NCI-H2081 treated with DMSO at 0.1 percent for 48 hours (cell line): Measurements from ENCODE around the gene RREB1.

Experiments used
- DNase-seq: peaks from one replicate; lab custom pipeline; 2025; lab: John Stamatoyannopoulos, UW

RREB1 gene

DNA sequence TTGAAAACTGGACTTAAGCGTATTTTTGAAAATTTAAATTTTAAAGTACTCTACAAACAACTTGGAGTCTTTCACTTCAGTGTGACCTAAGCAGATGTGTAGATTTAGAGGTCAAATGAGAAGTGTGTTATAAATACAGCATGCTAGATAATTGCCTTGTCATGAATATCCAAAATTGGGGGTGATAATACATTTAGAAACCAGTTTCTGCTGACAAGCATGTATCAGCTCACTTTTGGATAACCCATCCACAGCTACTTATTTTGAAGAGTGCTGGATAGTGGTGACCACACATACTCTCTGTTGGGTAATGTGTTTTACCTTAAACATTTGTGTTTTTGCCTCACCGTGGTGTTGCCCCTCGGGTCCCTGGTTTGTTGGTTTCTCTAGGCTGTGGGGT, 14.9 kb downstream of the RREB1 start:
- DNase-seq = no peak

GRCh38 chr6:7124114-7124513, 16.4 kb downstream of the RREB1 start:
- DNase-seq = no peak

GRCh38 chr6:7124636-7125035, 16.9 kb downstream of the RREB1 start:
- DNase-seq = no peak

GRCh38 chr6:7125290-7125689, 17.5 kb downstream of the RREB1 start:
- DNase-seq = no peak

DNA sequence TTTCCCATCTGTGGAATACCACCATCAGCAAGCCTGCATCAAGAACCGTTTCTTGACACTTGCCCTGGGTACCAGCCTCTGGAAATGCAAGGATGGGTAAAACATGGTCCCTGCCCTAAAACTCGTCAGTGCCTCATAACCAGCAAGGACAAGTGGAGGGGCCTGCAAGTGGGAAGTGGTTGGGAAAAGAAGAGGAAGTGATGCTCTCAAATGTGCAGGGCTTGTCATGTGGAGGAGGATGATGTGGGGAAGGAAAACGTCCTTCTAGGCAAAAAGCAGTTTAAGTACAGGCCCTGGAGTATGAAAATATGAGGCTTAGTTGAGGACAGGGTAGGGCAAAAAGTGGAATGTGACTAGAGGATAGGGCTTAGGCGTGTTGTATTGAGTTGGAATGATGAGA, 19.0 kb downstream of the RREB1 start:
- no peak for DNase-seq

DNA sequence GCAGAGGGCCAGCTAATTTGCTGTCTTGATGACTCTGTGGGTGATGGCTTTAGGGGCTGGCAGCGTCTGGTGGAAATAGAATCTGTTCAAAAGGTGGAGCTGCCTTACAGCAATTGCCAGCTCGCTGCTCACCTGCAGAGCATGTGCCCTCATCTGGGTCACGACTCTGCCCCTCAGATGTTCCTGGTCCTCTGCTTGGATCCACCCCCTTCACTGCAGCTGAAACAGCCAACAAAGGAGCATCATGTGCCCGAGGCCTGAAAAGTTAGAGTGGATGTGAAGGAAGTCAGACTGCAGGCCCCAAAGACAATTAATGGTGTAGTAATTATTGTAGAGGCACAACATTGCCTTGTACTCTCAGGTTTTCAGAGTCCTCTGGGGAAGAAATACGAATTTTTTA, 19.9 kb downstream of the RREB1 start:
- no peak for DNase-seq

DNA sequence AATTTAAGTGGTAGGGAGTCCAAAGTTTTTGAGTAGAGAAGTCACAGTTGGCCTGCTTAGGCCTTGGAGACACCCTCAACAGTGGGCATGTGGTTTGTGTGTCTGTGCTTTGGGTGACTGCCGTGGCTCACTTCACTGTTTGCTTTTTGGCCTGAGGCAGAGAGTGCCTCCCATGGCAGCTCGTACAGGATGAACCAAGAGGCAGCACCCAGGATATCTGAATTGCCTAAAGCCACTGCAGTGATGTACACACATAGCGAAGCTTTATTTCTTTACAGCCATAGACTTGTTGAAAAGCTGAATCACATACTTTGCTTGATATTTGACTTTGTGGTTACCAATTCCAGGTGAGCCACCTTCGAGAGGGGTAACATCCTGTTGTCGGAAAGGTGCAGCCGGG, 21.6 kb downstream of the RREB1 start:
- DNase-seq = no peak

DNA sequence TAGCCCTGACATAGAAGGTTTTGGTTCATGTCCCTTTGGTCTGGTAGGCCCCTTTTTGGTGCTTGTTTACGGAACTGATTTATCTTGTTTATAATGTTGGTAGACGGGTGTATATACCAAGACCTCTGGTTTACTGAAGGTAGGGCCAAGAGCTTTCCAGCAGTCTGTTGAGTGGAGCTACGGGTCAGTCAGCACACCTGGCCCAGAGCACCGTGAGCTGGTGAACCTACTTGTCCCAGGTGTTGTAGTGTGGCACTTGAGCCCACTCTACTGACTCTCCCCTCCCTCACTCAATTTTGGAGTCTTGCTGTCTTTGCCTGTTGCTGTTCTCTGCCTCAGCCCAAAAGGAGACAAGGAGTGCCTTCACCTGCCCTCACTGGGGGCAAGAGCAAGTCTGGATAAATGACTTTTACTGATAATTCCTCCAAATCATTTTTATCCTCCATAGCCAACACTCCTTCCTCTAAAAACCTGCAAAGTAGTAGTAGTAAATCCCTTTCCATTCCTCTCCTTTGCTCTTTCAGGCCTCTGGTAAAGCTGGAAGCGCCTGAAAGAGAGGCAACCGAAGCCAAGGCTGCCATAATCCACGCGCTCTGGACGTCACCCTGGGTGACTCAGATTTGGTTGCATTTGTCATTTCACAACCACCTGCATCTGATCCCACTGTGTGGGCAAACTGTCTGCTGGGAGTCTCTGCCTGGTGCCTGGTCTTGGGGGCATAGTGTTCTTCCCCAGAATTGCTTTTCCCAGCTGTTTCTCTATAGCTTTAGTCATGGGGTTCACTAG, 22.2 kb downstream of the RREB1 start:
- no peak for DNase-seq

DNA sequence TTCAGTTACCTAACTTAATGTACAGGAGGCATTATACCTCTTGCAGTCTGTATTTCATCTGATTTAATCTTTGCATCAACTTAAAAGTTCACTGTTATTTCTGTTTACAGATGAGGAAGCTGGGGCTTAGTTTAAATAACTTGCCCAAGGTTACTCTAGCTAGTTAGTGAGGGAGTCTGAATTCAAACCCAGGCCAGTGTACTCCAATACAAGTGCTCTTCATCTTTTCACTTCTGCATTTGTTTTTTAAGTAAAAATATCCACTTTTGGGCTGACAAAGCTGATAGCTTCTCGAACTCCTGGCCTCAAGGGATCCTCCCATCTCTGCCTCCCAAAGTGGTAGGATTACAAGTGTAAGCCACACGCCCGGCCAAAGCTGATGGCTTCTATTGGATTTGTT, 23.6 kb downstream of the RREB1 start:
- no peak for DNase-seq

- peak; percentile 55 for DNase-seq
Observed at GRCh38 chr6:7132398-7133035, 24.8 kb downstream of the RREB1 start.

DNA sequence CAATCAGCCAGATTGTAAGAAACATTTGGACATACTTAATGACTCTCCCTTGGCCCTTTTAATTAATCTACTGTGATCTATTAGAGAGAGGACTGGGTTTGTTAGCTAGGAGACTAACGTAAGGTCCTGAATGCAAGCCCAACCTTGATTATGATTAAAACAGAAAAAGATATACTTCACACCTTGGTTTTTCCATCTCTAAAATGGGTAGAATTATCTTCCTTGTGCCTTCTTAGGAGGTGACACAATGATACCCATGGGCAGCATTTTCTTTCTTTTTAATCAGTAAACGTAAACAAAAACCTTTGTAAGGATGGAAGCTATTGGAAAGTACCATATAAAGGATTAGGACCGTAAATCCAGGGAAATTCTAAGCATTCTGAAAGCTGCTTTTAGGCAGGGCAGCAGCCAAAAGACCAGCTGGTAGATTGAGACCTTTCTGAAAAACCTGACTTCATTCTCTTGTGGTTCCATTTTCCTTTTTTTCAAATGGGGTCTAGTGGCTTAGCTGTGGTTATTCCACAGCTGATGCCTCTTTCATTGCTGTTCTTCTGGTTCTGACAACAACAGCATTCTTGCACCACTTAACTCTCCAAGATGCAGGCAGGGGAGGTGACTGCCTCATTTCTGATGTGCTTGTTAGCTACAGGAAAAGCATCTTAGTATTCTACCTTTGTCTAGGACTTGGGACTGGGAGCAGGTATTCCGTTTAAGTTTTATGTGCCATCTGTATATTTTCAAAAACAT, 27.4 kb downstream of the RREB1 start:
- no peak for DNase-seq

GRCh38 chr6:7135755-7136154, 28.0 kb downstream of the RREB1 start:
- no peak for DNase-seq

DNA sequence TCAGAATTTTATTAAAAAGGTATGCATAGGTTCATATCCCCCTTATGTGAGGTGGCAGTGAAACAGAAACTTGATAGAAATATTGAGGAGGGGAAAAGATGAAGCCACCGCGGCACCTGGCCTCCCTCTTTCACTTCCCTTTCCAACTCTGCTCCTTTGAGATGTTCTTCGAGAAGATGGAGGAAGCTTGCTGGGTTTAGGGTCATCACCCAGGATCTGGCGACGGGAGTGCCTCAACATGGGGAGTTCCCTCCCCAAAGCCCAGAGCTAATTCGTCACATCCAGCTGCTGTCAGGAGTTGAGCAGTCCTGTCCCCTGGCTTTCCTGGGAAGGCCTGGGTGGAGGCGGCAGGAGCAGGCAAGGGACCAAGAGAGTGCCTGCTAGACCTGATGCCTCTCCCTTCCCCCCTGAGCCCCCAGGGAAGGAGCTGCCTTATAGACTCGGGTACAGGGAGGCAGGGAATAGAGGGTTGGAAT, 29.1 kb downstream of the RREB1 start:
- DNase-seq = no peak

DNA sequence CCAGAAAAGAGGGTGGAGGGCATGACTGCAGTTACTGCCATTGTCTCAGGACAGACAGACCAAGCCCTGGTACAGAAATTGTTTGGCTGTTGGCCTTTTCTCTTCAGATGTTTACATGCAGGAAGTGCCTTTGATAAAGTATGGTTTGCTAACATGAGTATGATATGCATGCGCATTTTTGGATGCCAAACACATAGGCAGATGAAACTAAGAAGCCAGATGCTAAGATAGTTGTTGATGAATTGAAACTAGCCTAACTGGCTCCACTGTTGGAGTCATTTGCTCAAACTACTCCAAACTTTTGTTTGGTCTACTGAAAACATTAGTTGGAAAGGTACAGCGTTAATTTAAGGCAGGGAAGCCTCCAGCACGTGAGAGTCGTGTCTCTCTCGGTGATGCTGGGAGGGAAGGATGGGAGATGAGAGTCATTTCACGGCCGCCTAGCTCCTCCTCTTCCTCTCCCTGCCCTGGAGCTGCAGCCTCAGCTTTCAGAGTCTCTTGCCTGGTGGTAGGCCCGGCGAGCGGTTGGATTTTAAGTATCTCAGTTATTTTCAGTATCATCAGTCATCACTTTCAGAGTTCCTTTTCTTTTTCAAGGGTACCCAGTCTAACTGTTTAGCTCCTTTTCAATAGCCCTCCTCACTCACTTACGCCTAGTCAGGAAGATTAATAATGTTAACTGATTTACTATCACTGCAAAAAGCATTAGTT, 29.7 kb downstream of the RREB1 start:
- DNase-seq = no peak

GRCh38 chr6:7138046-7138531, 30.3 kb downstream of the RREB1 start:
- DNase-seq = no peak

DNA sequence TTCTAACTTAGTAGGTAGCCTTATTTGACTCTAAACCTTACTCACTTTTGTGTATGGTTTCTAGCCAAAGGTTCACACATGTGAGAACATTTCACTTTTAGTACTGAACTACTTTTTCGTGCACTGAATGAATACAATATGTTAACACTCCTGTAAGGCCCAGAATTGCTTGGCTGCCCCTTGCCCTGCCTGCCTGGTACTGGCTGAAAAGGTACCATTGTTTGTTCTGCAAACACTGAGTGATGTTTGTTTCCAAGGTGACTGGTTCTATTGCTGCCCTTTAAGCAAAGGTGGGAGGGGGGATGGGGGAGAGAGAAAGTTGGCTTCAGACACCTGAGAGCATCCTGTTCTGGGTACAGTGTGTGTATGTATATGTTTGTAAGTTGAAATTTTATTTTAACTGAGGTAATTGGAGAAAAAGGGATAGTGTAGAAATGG, 31.2 kb downstream of the RREB1 start:
- DNase-seq = peak; percentile 84

DNA sequence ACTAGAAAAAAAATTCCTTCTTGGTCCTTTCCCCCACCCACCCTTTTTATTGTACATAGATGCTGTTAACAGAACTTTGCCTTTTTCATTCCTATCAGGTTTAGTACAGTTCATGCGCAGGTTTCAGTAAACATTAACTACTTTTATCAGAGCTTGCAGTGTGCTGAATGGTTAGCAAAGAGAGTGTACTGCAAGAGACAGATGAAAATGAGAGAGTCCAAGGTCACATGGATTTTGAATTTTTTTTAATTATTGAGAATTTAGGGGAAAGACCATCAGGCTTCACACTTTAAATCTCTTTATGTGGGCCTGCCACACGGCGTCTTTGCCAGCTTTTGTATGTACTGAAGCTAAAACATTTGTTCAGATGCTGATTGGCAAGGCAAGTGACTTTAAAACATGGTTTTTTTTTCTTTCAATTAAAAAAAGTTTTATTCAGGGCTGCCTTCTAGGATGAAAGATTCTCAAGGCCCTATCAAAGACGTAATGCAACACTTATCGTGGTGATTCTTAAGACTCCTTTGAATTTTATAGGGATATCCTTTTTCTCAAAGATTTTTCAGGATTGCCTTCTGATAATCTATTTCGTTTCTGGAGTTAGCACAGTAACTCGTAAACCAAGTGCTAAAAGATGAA, 32.2 kb downstream of the RREB1 start:
- DNase-seq = no peak

- no peak for DNase-seq
Observed at GRCh38 chr6:7140631-7141378, 33.0 kb downstream of the RREB1 start.

GRCh38 chr6:7142228-7142801, 34.6 kb downstream of the RREB1 start:
- DNase-seq = no peak

GRCh38 chr6:7142918-7143475, 35.2 kb downstream of the RREB1 start:
- peak; percentile 69 for DNase-seq
